GM18873 (cell line): ENCODE measurements around the gene DLX1.

Source experiments
- ATAC-seq: cut with Tn5 transposase; IDR thresholded peaks from one replicate; pipeline ENCODE4 v1.9.1; 2021; ENCODE audit warnings: mild to moderate bottlenecking, moderate library complexity, moderate number of reproducible peaks; ENCODE audit not compliant: unreplicated experiment, low FRiP score

DLX1 gene

DNA sequence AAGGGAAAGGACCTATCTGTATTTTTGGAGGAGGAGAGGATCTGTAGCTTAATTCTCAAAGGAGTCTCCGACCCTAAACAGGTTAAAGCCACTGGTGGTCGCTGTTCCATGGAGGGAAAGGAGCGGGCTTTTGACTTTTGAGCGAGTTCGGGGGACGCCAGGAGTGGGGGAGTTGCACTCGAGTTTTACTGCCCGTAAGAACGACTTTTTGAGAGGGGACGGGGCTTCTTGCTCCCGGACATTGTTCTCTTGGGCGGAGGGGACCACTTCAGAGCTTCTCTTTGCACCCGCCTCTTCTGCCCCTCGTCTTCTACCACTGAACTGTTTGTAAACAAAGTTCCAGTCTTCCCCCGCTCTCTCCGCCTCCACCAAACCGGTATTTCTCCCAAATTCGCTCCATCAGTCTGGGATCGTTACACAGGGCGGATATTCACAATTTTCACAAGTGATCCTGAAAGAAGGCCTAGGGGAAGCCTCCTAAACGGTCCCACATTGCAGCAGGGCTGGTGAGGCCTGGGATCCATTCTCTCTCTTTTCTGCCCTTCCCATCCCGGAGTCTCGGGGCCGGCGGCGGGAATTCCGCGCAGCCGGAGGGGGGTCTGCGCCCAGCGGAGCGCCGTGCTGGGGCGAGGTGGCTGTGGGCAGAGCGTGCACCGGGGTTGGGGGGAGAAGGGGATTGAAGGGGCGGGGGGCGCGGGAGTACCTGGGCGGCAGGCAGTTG lies 10.8 kb downstream of the DLX1 start:
- no peak for ATAC-seq

DNA sequence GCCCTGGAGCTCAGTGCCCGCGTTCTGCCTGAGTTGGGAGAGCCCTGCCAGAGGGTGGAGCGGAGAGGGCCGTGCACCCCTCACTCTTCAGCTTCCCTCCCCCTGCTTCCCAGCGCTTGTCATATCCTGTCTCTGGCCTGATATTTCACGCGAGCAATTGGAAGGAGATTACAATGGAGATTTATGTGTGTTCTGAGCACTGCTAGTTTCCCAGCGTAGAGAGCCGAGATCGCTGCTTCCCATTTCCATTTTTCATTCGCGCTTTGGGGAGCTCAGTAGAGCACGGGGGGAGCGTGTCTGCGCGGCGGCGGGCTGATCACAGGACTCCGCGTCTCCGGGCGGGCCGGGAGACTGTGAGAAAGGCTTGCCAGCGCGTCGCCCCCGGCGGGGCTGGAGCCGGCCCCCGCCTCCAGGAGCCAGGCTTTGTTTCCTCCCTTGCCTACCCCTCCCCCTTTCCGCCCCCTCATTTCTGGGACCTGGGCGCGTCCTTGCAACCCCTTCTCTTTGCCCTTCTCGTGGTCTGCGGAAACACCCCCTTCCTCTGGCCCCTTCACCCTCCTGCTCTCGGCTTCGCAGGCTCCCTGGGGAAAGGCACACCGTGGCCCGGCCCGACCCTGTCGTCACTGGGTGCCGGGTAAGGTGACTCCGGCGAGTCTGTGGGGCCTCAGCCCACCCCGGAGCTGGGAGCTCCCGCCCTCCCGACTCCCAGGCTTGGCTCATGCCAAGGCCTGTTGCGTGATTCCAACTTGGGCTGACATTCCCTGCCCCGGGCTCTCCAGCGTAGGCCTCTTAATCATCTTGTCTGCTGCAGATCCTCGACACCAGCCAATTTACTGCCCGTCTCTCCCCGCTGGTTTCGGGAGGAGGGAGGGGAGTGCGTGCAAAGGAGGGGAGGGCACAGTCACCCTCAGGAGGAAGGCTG lies 11.6 kb downstream of the DLX1 start:
- ATAC-seq, result no peak

DNA sequence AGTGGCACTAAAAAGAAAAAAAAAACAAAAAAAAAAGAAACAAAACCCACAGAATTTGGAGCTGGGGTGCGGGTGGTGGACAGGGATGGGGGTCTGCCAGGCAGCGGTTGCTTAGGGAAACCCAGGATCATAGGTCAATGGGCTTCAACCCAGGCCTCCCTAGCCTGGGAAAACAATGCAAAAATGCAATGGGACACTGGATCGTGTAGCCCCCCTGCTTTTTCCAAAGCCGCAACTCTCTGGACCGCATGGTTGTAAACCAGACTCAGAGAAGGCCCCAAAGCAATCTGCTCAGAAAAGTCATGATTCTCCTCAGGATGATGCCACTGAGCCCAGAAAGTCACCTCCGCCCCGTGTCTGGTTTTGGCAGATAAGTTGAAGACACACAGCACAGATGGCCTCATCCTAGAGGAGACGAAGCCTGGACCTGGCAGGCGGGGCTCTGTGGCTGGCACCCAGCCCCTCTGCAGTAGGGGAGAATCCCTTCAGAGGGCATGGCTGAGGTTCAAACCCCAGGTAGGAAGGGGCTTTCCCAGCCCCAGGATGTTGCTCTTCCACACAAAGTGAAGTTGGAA lies 12.3 kb downstream of the DLX1 start:
- ATAC-seq, result no peak

- ATAC-seq, result no peak
Measured at GRCh38 chr2:172098287-172098649, 13.0 kb downstream of the DLX1 start.

DNA sequence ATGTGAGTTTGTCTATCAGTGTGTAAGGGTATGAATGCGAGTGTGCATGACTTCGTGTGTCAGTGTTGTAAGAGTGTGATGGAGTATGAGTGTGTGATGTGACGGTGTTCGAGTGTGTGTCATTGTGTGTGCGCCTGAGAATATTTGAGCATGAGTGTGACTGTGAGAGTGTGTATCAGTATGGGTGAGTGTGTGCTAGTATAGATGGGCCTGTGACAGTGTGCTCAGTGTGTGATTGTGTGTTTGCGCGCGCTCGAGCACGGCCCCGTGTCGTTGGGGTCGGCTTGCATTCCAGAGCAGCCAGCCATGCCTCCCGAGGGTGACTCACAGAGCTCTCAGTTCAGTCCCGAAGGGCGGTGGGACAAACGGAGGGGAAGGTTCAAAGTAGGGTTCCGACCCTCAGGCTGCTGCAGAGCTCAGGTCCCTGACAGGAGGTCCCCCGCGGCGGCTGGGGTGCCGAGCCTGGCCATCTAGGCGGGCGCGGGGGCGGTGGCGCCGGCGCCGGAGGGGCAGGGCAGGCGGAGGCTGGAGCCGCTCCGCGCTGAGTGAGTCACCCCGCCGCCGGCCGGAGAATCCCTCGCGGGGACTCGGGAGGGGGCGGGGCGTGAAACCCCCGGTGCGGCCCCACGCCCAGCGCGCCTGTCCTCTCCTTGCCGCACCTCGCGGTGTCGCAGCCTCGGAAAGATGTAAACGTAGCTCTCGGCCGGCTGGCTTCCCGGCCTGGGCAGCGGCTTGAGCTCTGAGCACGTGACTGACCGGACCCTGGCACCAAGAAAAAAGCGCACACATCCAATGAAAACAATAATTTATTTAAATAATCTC lies 13.6 kb downstream of the DLX1 start:
- no peak for ATAC-seq

GRCh38 chr2:172099472-172100079 lies 14.3 kb downstream of the DLX1 start:
- no peak for ATAC-seq

DNA sequence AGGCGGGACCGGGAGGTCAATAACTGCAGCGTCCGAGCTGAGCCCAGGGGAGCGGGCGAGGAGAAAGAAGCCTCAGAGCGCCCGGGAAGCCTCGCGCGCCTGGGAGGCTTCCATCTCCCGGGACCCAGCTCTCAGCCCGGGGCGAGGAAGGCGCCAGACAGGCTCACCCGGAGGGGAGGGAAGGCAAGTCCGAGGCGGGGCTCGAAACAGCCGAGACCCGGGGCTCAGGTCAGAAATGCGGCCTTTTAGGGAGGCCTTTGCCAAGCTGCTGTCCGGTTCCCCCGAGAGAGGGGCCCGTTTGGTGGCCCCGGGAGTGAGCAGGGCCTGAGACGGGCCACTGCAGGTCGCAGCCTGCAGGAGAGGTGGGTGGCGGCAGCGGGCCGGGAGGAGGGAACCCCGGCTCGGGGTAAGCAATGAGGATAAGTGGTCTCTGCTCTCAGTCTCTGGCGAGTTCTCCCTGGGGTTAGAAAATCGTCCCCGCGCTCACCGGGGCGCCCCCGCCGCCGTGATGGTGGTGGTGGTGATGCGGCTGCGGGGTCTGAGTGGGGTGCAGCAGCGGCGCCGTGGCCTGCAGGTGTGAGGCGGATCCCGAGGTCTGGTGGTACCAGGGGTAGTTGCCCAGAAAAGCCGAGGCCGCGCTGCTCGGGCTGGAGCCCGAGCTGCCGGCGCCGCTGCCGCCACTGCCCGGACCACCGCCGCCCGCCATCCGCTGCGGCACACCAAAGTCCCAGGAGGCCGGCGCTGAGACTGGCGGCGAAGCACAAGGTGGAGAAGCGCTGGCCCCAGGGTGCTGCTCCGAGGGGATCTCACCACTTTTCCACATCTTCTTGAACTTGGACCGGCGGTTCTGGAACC lies 15.0 kb downstream of the DLX1 start:
- ATAC-seq, result no peak

- ATAC-seq, result no peak
Measured at GRCh38 chr2:172100935-172101820, 15.9 kb downstream of the DLX1 start.

DNA sequence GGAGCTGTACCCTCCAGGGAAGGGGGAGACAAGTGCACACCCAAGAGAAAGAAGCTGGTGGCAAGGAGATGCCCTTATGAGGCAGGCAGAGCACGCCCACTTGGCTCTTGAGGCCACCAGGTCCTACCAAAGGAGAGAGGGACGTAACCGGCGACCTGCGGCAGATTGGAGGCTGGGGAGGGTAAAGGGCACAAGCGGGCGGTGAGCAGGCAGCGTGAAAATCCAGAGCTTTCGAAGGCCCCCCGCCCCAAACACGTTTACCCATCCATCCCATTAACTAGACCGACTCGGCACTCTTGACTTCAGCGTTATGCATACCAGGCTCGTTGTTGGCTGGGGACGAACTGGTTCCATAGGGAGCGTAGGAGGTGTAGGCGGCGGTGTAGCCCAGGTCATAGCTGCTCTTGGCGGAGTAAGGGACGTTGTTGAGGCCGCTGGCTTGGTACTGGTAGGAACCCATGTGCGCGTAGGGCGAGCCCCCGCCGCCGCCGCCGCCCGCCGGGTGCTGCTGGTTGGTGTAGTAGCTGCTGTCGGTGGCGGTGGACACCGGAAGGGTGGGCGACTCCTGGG lies 16.6 kb downstream of the DLX1 start:
- ATAC-seq, result no peak

GRCh38 chr2:172102391-172103359 lies 17.4 kb downstream of the DLX1 start, which contains the start of gene DLX2:
Gene DLX2, minus strand, starts transcription at chr2:172102900. Its CDS starts 362 bp downstream, at chr2:172102538.
- peak; percentile 48 for ATAC-seq

GRCh38 chr2:172103471-172104272 lies 18.4 kb downstream of the DLX1 start:
- ATAC-seq, result no peak

DNA sequence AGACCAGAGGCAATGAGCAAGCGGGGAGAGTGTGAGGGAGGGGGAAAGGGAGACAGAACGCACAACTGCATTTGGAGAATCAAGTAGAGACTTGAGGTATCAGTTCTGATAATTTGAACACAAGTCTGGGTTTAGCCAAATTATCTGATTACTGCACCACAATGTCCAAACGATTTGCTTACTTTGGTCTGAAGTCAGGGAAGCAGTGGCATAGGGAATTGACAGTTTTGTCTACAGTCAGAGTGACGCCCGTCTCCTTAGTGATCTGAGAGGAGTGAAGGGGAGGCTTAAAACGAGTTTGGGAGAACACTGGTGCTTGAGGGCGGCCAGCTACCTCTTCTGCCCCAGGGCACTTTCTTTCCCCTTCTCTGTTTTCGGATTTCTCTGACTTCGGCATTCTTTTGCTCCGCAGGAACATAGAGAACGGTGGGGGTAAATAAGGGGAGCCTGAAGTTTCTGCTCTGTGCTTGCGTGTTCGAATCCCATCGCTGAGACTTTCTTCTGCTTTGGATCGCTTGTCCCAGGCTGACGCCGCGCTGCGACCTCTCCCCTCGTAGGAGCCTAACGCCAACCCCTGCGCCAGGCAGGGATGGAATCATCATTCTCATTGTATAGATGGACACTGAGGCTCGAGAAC lies 20.3 kb downstream of the DLX1 start:
- no peak for ATAC-seq

DNA sequence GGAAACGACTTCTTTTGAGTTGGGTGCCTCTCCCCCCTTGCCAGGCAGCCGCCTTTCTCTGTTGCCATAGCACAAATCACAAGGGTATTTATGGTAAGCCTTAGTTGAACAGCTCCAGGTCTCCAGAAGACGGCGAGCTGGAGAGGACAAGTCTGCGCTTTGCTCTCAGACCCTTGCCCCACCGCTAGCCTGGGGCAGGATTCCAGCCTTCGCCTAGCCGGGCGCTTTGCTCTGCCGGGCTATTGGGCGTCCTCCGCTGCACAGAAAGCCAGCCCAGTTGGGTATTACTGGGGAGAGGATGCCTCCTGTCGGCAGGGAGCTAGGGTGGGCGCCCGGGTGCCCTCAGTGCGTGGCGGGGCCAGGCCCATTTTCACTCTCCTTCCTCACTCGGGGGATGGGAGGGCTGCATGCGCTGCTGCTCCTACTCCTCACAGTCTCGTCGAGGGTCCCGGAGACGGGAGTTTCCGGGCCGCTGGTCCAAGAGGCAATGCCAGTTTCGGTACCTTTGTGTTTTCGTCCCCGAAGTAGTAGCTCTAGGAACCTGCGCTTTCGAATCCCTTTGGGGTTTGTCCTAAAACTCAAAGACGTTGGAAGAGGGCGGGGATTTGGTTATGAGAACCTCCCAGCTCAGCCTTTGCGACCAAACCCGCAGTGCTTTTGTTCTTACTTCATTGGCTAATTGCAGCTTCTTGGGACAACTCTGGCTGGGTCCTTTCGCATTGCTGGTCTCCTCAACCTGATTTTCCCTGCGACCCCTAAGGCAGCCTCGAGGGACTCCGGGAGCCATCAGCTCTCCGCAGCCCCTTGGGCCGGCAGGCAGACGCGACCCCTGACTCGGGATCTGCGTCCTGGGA lies 21.0 kb downstream of the DLX1 start:
- no peak for ATAC-seq
